NCI-H2029 (cell line): ENCODE measurements around the gene RPL27A.
A peak's percentile ranks its signal among the peaks of the same experiment; 100 is the strongest.

Source experiments
- DNase-seq: peaks from one replicate; lab custom pipeline; 2025; lab: John Stamatoyannopoulos, UW

The RPL27A gene

GRCh38 chr11:8674859-8675258 is 7.7 kb upstream of the RPL27A start:
- no peak for DNase-seq

- DNase-seq, result no peak
Observed at GRCh38 chr11:8676458-8676857, 6.1 kb upstream of the RPL27A start.

GRCh38 chr11:8679006-8679405 is 3.6 kb upstream of the RPL27A start:
- DNase-seq, result peak; percentile 16

- no peak for DNase-seq
Observed at GRCh38 chr11:8681837-8682302, 722 bp upstream of the RPL27A start.

GRCh38 chr11:8683115-8683807 is 669 bp downstream of the RPL27A start:
- DNase-seq, result no peak

- DNase-seq, result no peak
Observed at GRCh38 chr11:8684600-8685290, 2.2 kb downstream of the RPL27A start.

- no peak for DNase-seq
Observed at GRCh38 chr11:8685306-8685705, 2.7 kb downstream of the RPL27A start.

GRCh38 chr11:8685820-8686219 is 3.2 kb downstream of the RPL27A start:
- DNase-seq, result no peak

GRCh38 chr11:8686325-8686724 is 3.7 kb downstream of the RPL27A start:
- DNase-seq, result no peak

GRCh38 chr11:8688414-8689362 is 6.1 kb downstream of the RPL27A start:
- DNase-seq, result peak; percentile 98

- DNase-seq, result no peak
Observed at GRCh38 chr11:8689726-8690255, 7.2 kb downstream of the RPL27A start.

- DNase-seq, result no peak
Observed at GRCh38 chr11:8690374-8691342, 8.1 kb downstream of the RPL27A start.

GRCh38 chr11:8691601-8692000 is 9.0 kb downstream of the RPL27A start:
- DNase-seq, result no peak

GRCh38 chr11:8692417-8692816 is 9.8 kb downstream of the RPL27A start:
- DNase-seq, result no peak

GRCh38 chr11:8693010-8693551 is 10.5 kb downstream of the RPL27A start:
- DNase-seq, result no peak

GRCh38 chr11:8693555-8693954 is 11.0 kb downstream of the RPL27A start:
- no peak for DNase-seq

- no peak for DNase-seq
Observed at GRCh38 chr11:8694137-8694536, 11.5 kb downstream of the RPL27A start.

GRCh38 chr11:8697054-8697453 is 14.5 kb downstream of the RPL27A start:
- no peak for DNase-seq

GRCh38 chr11:8698379-8698851 is 15.8 kb downstream of the RPL27A start:
- no peak for DNase-seq

GRCh38 chr11:8698917-8699441 is 16.4 kb downstream of the RPL27A start:
- no peak for DNase-seq
